ENCODE data around the gene CASP5.
"Not testable (repeated sequence)": the region's sequence is repeated elsewhere in the genome, so short reads cannot be mapped to it uniquely, and the experiment has no call there.

Gene CASP5

GRCh38 chr11:105023003-105023402 is at the start of gene CASP5:
CASP5 (minus strand) TSS chr11:105023168; CDS start chr11:105023136, 32 bp downstream.
- no peak within 1 kb of the TSS for H3K4me3 ChIP-seq (ENCODE audit: low read depth, low read length)
- TF ChIP-seq CTCF (IDR thresholded peaks at IDR 0.05; ENCODE audit: insufficient read depth, low read depth, low read length, missing control alignments): no peak
- no peak for DNase-seq (ENCODE audit: low read depth)

GRCh38 chr11:105072080-105072479 is 49.1 kb upstream of the CASP5 start:
- not testable (repeated sequence) for DNase-seq (ENCODE audit: low read depth); H3K4me3 ChIP-seq (ENCODE audit: low read depth, low read length)

GRCh38 chr11:105071089-105071732 is 48.2 kb upstream of the CASP5 start:
- DNase-seq (ENCODE audit: low read depth): no peak
- TF ChIP-seq CTCF (IDR thresholded peaks at IDR 0.05; ENCODE audit: insufficient read depth, low read depth, low read length, missing control alignments): no peak
- no peak overlapping the region for H3K4me3 ChIP-seq (ENCODE audit: low read depth, low read length)

GRCh38 chr11:105070306-105070705 is 47.3 kb upstream of the CASP5 start:
- no peak for TF ChIP-seq CTCF (IDR thresholded peaks at IDR 0.05; ENCODE audit: insufficient read depth, low read depth, low read length, missing control alignments)
- no peak for DNase-seq (ENCODE audit: low read depth)
- no peak overlapping the region for H3K4me3 ChIP-seq (ENCODE audit: low read depth, low read length)

GRCh38 chr11:105069749-105070148 is 46.8 kb upstream of the CASP5 start:
- H3K4me3 ChIP-seq (ENCODE audit: low read depth, low read length); DNase-seq (ENCODE audit: low read depth): not testable (repeated sequence)

- DNase-seq (ENCODE audit: low read depth); H3K4me3 ChIP-seq (ENCODE audit: low read depth, low read length): not testable (repeated sequence)
Observed at GRCh38 chr11:105063245-105063941, 40.4 kb upstream of the CASP5 start.

- no peak overlapping the region for H3K4me3 ChIP-seq (ENCODE audit: low read depth, low read length)
- no peak for DNase-seq (ENCODE audit: low read depth)
- TF ChIP-seq CTCF (IDR thresholded peaks at IDR 0.05; ENCODE audit: insufficient read depth, low read depth, low read length, missing control alignments): no peak
Observed at GRCh38 chr11:105057432-105057831, 34.5 kb upstream of the CASP5 start.

- DNase-seq (ENCODE audit: low read depth): no peak
- no peak for TF ChIP-seq CTCF (IDR thresholded peaks at IDR 0.05; ENCODE audit: insufficient read depth, low read depth, low read length, missing control alignments)
- H3K4me3 ChIP-seq (ENCODE audit: low read depth, low read length): no peak overlapping the region
Observed at GRCh38 chr11:105056446-105056845, 33.5 kb upstream of the CASP5 start.

All from GM12865 (cell line).